ENCODE results near the gene TNKS2. TPM values are rescaled to one million over a fixed set of nuclear protein-coding genes. Genes with fewer than 3 reads are reported as not detected.
A peak's percentile ranks its signal among the peaks of the same experiment; 100 is the strongest.

Gene TNKS2
- total and polyA plus RNA-seq, 2 of the 13 experiments (the other 11 are each of a cell fraction or from before 2014, with no cell fraction given), result 15.2 to 19.4 TPM

- TF ChIP-seq ZFP62 (CRISPR knock-in tag; IDR thresholded peaks at IDR 0.05) (no peak), ZNF441 (CRISPR knock-in tag; IDR thresholded peaks at IDR 0.05; ENCODE audit: borderline replicate concordance) (peak; percentile 85), CREB3 (CRISPR knock-in tag; IDR thresholded peaks at IDR 0.05) (0 out of 2 replicates have a peak, but pooled peaks have one; percentile 7), NONO (IDR thresholded peaks at IDR 0.05) (no peak), NONO (CRISPR knock-in tag; conservative IDR thresholded peaks at IDR 0.05) (0 out of 2 replicates have a peak, but pooled peaks have one; percentile 53), PHF21A (CRISPR knock-in tag; IDR thresholded peaks at IDR 0.05) (no peak; the same call in 1 of the 2 replicates), ZNF503 (CRISPR knock-in tag; IDR thresholded peaks at IDR 0.05) (no peak), MXD4 (CRISPR knock-in tag; IDR thresholded peaks at IDR 0.05) (peak; percentile 70), SUZ12 (IDR thresholded peaks at IDR 0.05; ENCODE audit: low read depth, low read length) (no peak; the same call in 1 of the 2 replicates), HOXA3 (CRISPR knock-in tag; IDR thresholded peaks at IDR 0.05) (peak; percentile 94), ZNF891 (CRISPR knock-in tag; IDR thresholded peaks at IDR 0.05) (no peak; the same call in 1 of the 2 replicates), ZNF644 (CRISPR knock-in tag; IDR thresholded peaks at IDR 0.05; ENCODE audit: low read depth) (peak; percentile 62), ISL2 (CRISPR knock-in tag; IDR thresholded peaks at IDR 0.05) (no peak; the same call in 1 of the 2 replicates), SALL1 (CRISPR knock-in tag; IDR thresholded peaks at IDR 0.05) (peak; percentile 83), ZNF674 (CRISPR knock-in tag; IDR thresholded peaks at IDR 0.05; ENCODE audit: low read depth) (no peak), ZBTB7A (CRISPR knock-in tag; IDR thresholded peaks at IDR 0.05) (0 out of 2 replicates have a peak, but pooled peaks have one; percentile 32), PHF20 (CRISPR knock-in tag; IDR thresholded peaks at IDR 0.05) (peak; percentile 66), NFATC3 (CRISPR knock-in tag; IDR thresholded peaks at IDR 0.05) (no peak), ZNF589 (CRISPR knock-in tag; conservative IDR thresholded peaks at IDR 0.05) (0 out of 2 replicates have a peak, but pooled peaks have one; percentile 69), SRSF1 (optimal IDR thresholded peaks at IDR 0.05; ENCODE audit: low read depth, low read length) (no peak), TSC22D2 (CRISPR knock-in tag; IDR thresholded peaks at IDR 0.05; ENCODE audit: borderline replicate concordance) (0 out of 2 replicates have a peak, but pooled peaks have one; percentile 35), YEATS4 (CRISPR knock-in tag; IDR thresholded peaks at IDR 0.05; ENCODE audit: borderline replicate concordance) (peak; percentile 61), THRA (CRISPR knock-in tag; IDR thresholded peaks at IDR 0.05; ENCODE audit: borderline replicate concordance) (no peak; the same call in 1 of the 2 replicates), ZNF414 (CRISPR knock-in tag; IDR thresholded peaks at IDR 0.05) (no peak), MAFK (conservative IDR thresholded peaks at IDR 0.05 in 1 of 2, IDR thresholded peaks at IDR 0.05 in 1 of 2; ENCODE audit: low read length in 2 of 2) (no peak), KLF16 (CRISPR knock-in tag; IDR thresholded peaks at IDR 0.05) (peak in 1 of 2 experiments; percentile 45; a peak in 1 of 4 replicates), ZNF274 (CRISPR knock-in tag; IDR thresholded peaks at IDR 0.05) (peak; percentile 85; the same call in 1 of the 2 replicates)
These were observed at the start of gene TNKS2 (continued) for GRCh38 chr10:91797874-91798648.
